ENCODE measurements around the gene BARHL2.

BARHL2 gene

GRCh38 chr1:90708826-90709225 is 8.3 kb downstream of the BARHL2 start:
- DNase-seq, result no peak

- no peak for DNase-seq
Measured at GRCh38 chr1:90708236-90708786, 8.8 kb downstream of the BARHL2 start.

- peak; percentile 31 for DNase-seq
Measured at GRCh38 chr1:90707363-90707710, 9.8 kb downstream of the BARHL2 start.

GRCh38 chr1:90706437-90707362 is 10.4 kb downstream of the BARHL2 start:
- DNase-seq, result no peak

GRCh38 chr1:90705956-90706355 is 11.1 kb downstream of the BARHL2 start:
- DNase-seq, result no peak

- DNase-seq, result no peak
Measured at GRCh38 chr1:90704817-90705216, 12.3 kb downstream of the BARHL2 start.

- DNase-seq, result no peak
Measured at GRCh38 chr1:90694846-90695245, 22.3 kb downstream of the BARHL2 start.

- no peak for DNase-seq
Measured at GRCh38 chr1:90687747-90688146, 29.4 kb downstream of the BARHL2 start.

GRCh38 chr1:90675161-90675847 is 41.8 kb downstream of the BARHL2 start:
- DNase-seq, result no peak

- no peak for DNase-seq
Measured at GRCh38 chr1:90671741-90672140, 45.4 kb downstream of the BARHL2 start.

- no peak for DNase-seq
Measured at GRCh38 chr1:90671251-90671650, 45.9 kb downstream of the BARHL2 start.

Data from fibroblast of skin of right quadriceps (primary cell).